Measurements from ENCODE around the gene CD209. TPM values are rescaled to one million over a fixed set of nuclear protein-coding genes. Genes with fewer than 3 reads are reported as not detected.

Gene CD209
- total RNA-seq, 1 donor from 2014 or later: 0.11 TPM

GRCh38 chr19:7701049-7701653 lies 46.2 kb downstream of the CD209 start:
- H3K27ac Mint-ChIP-seq: peak overlapping the region; percentile 97
- TF ChIP-seq, protein P1, sequence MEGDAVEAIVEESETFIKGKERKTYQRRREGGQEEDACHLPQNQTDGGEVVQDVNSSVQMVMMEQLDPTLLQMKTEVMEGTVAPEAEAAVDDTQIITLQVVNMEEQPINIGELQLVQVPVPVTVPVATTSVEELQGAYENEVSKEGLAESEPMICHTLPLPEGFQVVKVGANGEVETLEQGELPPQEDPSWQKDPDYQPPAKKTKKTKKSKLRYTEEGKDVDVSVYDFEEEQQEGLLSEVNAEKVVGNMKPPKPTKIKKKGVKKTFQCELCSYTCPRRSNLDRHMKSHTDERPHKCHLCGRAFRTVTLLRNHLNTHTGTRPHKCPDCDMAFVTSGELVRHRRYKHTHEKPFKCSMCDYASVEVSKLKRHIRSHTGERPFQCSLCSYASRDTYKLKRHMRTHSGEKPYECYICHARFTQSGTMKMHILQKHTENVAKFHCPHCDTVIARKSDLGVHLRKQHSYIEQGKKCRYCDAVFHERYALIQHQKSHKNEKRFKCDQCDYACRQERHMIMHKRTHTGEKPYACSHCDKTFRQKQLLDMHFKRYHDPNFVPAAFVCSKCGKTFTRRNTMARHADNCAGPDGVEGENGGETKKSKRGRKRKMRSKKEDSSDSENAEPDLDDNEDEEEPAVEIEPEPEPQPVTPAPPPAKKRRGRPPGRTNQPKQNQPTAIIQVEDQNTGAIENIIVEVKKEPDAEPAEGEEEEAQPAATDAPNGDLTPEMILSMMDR (IDR thresholded peaks at IDR 0.05): no peak
- no peaks in the 10 kb centered on the region for H3K27me3 Mint-ChIP-seq
- intact Hi-C loops (cut with micrococcal nuclease): loop anchor here (1.0 kb wide), 1 partner anchor 20 kb away; no protein-coding TSS in a partner anchor
- no peak for ATAC-seq (ENCODE audit: low read depth)
- H3K9me3 Mint-ChIP-seq: no peaks in the 10 kb centered on the region
- H3K4me3 Mint-ChIP-seq: peak overlapping the region; percentile 86
- POLR2A ChIA-PET: interaction anchor here (0.6 to 2.8 kb wide), 26 partner anchors 8 to 689 kb away, joined by 3 to 42 read pairs (median 4); partner anchors contain the start of genes CD209, PET100, RAB11B and STXBP2
- peaks cover 33% of the 10 kb centered on the region for H3K36me3 Mint-ChIP-seq (ENCODE audit: low read depth)
- CTCF ChIA-PET: interaction anchor here (0.8 to 5.9 kb wide), 6 partner anchors 13 to 99 kb away, joined by 3 to 48 read pairs (median 5); partner anchors contain the start of gene TRAPPC5
- DNase-seq: no peak
- peaks cover 99% of the 10 kb centered on the region for H3K4me1 Mint-ChIP-seq

DNA sequence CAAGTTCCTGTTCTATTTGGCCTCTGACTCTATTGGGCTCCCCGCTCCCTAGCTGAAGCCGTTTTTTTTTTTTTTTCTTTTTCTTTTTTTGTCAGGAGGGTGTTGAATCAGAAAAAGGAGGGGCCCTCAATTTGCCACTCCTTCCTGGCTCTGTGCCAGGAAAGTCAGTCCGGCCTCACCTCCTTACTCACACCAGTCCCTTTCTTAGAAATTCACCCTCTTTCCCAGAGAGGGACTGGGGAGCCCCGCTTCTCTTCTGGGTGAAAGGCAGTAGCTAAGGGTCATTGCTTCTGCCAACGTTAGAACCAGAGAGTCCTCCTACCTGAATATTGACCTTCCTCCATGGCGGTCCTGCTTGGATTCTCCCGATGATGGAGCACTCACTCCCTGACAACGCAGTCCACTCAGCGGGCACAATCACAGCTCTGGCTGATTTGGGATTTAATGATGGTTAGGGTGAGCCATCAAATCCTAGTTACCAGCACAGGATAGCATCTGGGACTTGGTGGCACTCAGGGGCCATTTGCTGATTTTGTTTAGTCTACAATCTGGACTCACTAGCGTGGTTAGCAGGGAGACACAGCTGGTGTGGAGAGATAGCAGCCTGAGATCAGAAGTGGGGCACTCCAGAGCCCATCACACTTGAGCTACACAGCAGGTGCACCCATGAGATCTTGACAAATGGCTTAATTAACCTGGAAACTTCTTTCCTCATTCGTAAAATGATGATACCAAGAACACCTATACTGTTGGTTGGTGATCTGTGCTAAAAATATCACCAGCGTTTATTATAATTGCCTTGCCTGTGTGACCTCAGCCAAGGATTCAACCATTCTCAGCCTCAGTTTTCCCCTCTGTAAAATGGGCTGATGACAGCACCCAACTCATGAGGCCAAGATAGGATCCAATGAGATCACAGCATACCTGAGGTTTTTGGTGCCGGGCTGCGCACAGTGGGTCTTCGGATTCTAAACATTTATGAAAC lies 47.6 kb downstream of the CD209 start:
- POLR2A ChIA-PET: interaction anchor here (0.7 to 4.0 kb wide), 12 partner anchors 10 to 494 kb away, joined by 3 to 23 read pairs (median 4); partner anchors contain the start of genes SNAPC2 and TRAPPC5
- H3K27ac Mint-ChIP-seq: peak overlapping the region; percentile 97
- peak overlapping the region; percentile 84 for H3K4me3 Mint-ChIP-seq
- H3K27me3 Mint-ChIP-seq: no peaks in the 10 kb centered on the region
- no peaks in the 10 kb centered on the region for H3K9me3 Mint-ChIP-seq
- no peak for ATAC-seq (ENCODE audit: low read depth)
- CTCF ChIA-PET: interaction anchor here (0.7 to 5.9 kb wide), 4 partner anchors 19 to 101 kb away, joined by 3 to 48 read pairs (median 3); partner anchors contain the start of gene TRAPPC5
- H3K4me1 Mint-ChIP-seq: peaks cover 99% of the 10 kb centered on the region
- intact Hi-C loops (cut with micrococcal nuclease): no loop called here
- no peak for DNase-seq
- TF ChIP-seq, protein P1 (IDR thresholded peaks at IDR 0.05): no peak
- peaks cover 36% of the 10 kb centered on the region for H3K36me3 Mint-ChIP-seq (ENCODE audit: low read depth)

- no peaks in the 10 kb centered on the region for H3K27me3 Mint-ChIP-seq
- CTCF ChIA-PET: interaction anchor here (1.2 to 5.9 kb wide), 3 partner anchors 18 to 101 kb away, joined by 3 to 48 read pairs (median 3); partner anchors contain the start of gene TRAPPC5
- intact Hi-C loops (cut with micrococcal nuclease): no loop called here
- no peaks in the 10 kb centered on the region for H3K9me3 Mint-ChIP-seq
- POLR2A ChIA-PET: interaction anchor here (0.7 to 4.0 kb wide), 12 partner anchors 10 to 495 kb away, joined by 3 to 23 read pairs (median 4); partner anchors contain the start of genes SNAPC2 and TRAPPC5
- H3K27ac Mint-ChIP-seq: peak overlapping the region; percentile 97
- TF ChIP-seq, protein P1 (IDR thresholded peaks at IDR 0.05): no peak
- peaks cover 99% of the 10 kb centered on the region for H3K4me1 Mint-ChIP-seq
- ATAC-seq (ENCODE audit: low read depth) (no peak), DNase-seq (no peak)
- H3K36me3 Mint-ChIP-seq (ENCODE audit: low read depth): peaks cover 36% of the 10 kb centered on the region
- peak overlapping the region; percentile 84 for H3K4me3 Mint-ChIP-seq
These were observed 48.3 kb downstream of the CD209 start for GRCh38 chr19:7699003-7699402.

DNA sequence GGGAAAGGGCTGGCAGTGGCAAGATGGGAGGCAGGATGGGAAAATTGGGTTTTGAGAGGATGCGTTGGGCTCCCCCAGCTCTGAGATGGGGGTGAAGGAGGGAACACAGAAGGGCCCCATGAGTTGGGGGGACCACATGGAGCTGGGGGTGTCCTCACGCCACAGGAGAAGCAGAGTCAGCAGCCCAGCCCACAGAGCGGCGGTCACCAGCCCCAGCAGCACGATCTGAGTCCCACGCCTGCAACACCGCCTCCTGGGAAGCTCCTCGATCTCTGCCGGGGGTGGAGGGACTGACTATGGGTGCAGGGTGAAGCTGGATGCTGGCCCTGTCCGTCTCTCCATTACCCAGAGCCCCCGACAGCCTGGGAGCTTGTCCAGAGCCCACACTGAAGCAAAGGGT lies 48.8 kb downstream of the CD209 start:
- POLR2A ChIA-PET: interaction anchor here (0.6 to 4.0 kb wide), 16 partner anchors 9 to 221 kb away, joined by 3 to 23 read pairs (median 4); partner anchors contain the start of genes SNAPC2 and TRAPPC5
- Mint-ChIP-seq H3K4me1 (peaks cover 97% of the 10 kb centered on the region), H3K27ac (peak overlapping the region; percentile 97), H3K27me3 (no peaks in the 10 kb centered on the region), H3K4me3 (peak overlapping the region; percentile 84), H3K9me3 (no peaks in the 10 kb centered on the region), H3K36me3 (ENCODE audit: low read depth) (peaks cover 36% of the 10 kb centered on the region)
- TF ChIP-seq, protein P1 (IDR thresholded peaks at IDR 0.05): no peak
- CTCF ChIA-PET: interaction anchor here (1.2 to 5.9 kb wide), 3 partner anchors 18 to 102 kb away, joined by 3 to 48 read pairs (median 3); partner anchors contain the start of gene TRAPPC5
- no peak for DNase-seq
- intact Hi-C loops (cut with micrococcal nuclease): no loop called here
- ATAC-seq (ENCODE audit: low read depth): no peak
